EH (cell line): Measurements from ENCODE around the gene NR5A1.

Source experiments
- DNase-seq: peaks from one replicate; pipeline ENCODE4 v3.0.0-alpha.2; 2015; ENCODE audit warnings: low read depth

NR5A1 gene

GRCh38 chr9:124506931-124507879, at the start of gene NR5A1:
Gene NR5A1 (minus strand): TSS chr9:124507399. CDS start chr9:124503395, 4,004 bp downstream.
- no peak for DNase-seq

- no peak for DNase-seq
These were observed 47.8 kb upstream of the NR5A1 start for GRCh38 chr9:124555043-124555442.

- DNase-seq = peak; percentile 90
These were observed 46.5 kb upstream of the NR5A1 start for GRCh38 chr9:124553738-124554137.

DNA sequence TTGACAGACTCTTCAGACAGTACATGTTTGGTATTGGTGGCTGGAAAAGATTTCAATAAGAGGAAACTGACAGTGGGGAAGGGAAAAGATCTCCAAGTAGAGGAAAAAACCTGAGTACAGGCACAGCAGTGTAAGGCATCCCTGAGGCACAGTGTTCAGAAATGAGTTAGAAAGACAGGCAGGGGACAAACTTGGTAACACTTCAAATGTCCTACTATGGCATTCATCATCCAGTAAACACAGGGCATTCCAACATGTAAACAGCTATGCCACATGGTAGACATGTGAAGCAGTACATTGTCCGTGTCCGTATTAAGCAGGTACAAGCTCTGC, 45.0 kb upstream of the NR5A1 start:
- no peak for DNase-seq

DNA sequence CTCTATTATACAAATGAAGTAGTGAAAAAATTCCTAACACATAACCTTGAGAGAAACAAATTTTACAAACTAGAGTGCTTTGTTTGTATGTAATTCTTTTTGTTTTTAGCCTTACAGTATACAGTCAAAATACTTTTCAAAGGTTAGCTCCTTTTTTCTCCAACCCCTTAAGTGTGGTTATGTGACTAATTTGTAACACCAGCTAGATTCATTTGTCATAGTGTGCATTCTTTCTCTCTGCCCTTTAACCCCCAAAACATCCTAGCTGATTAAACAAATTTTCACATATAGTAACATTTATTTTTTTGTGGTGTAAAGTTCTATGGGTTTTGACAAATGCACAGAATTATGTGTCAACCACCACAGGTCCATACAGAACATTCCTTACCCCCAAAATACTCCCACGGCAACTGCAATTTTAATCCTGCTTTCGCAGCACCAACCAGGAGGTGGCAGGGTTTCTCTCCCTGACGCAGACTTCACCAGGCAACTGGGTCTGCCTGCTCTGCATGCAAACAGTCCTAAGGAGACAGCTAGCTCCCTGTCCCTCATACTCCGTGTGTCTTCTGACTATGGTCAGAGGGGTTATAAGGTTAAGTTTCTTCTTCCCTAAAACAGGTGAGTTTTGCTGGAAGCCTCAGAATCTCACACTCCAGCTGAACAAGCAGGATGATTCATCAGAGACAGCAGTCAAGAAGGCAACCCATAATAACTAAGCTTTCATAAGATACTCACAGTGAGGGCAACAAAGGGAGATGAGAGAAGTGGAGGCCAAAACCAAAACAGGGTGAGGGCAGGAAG, 44.5 kb upstream of the NR5A1 start:
- DNase-seq = peak; percentile 75

DNA sequence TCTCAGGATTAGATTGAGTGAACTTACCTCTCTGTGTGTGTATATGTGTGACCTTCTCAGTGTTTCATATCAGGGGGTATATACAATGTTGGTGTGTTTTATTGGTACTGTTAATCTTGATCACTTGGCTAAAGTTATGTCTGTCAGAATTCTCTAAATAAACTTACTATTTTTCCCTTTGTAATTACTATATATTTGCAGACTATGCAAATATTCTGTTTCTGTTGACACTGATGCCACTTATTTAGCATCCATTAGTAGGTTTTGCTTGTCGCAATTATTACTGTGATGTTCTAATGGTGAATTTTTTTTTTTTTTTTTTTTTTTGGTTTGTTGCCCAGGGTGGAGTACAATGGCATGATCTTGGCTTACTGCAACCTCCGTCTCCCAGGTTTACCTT, 42.9 kb upstream of the NR5A1 start:
- DNase-seq = no peak

DNA sequence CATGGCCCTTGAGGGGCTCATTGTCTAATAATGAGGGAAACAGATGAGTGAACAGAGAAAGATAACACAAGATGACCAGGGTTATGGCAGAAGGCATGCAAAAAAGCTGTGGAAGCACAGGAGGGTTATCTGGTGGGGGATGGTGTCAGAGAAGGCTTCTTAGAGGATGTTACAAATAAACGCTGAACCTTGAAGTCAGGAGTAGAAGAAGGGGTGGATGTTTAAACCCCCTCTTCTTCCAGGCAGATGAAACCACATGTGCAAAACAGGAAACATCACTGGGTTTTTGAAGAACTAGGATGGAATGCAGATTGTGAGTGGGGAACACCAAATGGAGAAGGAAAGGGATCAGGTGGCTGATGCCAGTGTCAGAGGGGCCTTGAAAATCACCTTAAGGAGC, 41.8 kb upstream of the NR5A1 start:
- DNase-seq = no peak

- DNase-seq = no peak
These were observed 37.3 kb upstream of the NR5A1 start for GRCh38 chr9:124544535-124544934.

GRCh38 chr9:124541824-124542223, 34.6 kb upstream of the NR5A1 start:
- no peak for DNase-seq

- DNase-seq = no peak
These were observed 30.7 kb upstream of the NR5A1 start for GRCh38 chr9:124537926-124538325.

GRCh38 chr9:124535846-124536245, 28.6 kb upstream of the NR5A1 start:
- no peak for DNase-seq

DNA sequence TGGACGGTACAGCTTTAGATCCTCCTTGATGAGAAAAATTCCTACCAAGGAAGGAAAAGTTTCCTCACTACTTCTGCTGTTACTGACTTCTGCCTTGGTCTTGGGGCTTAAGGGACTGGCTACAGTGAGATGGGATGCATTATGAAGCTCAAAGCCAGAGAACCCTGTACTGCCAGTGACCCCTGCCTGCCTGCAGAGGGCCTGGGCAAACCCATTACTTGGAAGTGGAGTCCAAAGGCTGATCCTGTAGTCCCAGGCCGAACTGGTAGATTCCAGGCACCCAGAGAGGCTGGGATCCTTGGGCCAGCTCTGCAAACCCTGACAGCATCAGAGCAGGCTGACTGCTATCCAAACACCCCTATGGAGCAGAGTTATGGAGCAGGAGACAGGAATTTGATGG, 25.7 kb upstream of the NR5A1 start:
- no peak for DNase-seq

DNA sequence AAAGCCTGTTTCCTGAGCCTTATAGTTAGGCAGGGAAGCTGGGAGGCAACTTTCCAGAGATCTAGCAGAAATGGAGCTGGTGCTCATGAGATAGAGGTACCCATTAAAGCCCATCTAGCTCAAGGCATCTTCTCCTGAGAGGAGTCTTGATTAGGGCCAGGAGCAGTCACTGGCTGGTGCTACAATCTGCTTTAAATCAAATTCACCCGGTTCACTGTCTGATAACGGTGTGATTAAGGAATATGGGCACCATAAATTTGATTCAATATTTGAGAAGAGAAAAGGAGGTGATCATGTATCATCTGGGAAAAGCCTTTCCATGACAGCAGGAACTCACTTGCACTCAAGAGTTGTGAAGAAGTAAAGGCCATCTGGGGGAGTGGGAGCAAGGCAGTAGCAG, 23.9 kb upstream of the NR5A1 start:
- no peak for DNase-seq

- DNase-seq = no peak
These were observed 23.0 kb upstream of the NR5A1 start for GRCh38 chr9:124530246-124530645.

DNA sequence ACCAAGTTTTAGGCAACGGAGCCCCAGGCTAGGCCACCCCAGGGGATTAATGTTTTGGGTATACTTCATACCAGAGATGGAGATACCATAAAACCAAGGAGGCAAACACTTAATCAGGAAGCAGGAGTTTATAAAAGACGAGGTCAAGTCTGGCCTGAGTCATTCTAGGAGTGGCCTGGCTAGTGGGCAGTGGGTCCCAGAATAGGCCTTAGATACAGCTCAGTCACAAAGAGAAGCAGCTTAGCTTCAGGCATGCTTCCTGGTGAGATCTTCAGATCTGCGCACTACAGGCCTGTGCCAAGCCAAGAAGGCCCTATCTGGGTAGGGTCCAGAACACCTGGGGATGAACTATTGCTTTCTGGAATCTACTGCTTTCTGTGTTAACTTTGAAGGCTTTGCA, 20.6 kb upstream of the NR5A1 start:
- peak; percentile 68 for DNase-seq

DNA sequence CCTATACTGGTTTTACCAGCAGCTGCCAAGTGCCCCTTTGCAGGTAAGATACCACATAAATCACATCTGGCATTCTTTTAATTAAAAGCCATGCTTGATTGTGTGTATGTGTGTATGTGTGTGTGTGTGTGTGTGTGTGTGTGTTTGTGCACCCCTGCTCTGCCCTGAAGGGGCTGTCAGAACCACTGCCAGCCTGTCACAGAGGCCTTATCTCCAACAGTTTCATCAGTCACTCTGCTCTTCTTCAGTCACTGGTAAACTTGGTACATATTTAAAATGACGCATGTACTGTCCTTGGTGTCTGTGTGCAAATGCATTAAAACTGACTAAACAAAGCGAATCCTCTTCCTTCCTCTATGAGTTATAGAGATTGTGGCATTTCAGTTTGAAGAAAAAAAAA, 19.0 kb upstream of the NR5A1 start:
- DNase-seq = no peak

DNA sequence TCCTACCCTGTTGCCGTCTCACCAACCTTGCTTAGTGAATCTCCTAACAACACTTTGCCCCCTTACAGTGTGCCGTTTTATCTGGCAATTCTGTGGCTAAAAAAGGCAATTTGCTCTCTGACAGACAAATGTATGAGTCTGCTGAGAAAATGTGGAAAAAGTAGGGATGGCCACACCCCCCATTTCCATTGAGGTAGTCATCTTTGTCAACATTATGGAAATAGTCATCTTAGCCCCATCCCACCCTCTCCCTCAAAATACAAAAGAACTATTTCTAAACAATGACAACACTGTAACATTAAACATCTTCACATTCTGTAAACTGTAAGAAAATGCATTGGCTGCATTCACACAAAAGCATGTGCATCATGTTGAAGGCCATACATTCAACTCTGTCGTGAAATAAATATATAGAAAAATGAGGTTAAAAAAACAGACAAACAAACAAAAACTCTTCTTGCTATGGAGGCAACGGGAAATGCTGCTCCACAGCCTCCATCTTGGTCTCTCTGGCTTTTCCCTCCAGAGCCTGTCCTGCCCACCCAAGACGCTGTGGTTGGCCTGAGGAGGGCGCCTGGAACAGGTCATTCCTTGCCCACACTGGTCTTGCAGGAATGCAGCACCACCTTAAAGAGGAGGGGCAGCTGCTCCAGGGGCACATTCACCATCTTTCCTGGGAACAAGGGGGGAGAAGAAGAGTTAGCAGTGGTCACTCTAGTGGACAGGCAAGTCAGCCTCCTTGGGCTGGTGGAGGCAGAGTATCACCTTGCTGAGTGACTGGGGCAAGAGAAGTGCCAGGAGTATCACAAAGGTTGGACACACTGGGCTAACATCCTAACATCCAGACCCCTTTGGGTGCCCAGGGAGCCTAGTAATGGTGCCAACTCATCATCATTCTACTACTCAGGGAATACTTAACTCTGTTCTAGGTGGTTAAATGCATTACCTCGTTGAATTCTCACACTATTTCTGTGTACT, 15.2 kb upstream of the NR5A1 start:
- no peak for DNase-seq

DNA sequence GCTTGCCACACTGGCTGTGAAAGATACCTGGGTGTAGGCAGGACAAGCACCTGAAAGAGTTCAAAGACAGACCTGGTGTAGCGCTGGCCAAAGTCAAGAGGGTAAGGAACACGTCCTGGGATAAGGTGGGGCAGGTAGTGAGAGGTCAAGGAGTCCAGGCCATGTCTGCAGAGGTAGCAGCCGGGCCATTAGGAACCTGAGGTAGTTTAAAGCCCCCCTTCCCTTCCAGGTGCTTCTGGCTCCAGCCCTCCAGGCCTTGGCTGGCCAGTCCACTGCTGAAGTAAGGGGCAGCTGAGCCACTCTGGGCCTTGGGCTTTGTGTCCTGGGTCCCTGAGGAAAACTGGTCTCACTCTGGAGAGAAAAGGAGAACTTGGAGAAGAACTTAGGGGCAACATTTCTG, 13.9 kb upstream of the NR5A1 start:
- DNase-seq = no peak

DNA sequence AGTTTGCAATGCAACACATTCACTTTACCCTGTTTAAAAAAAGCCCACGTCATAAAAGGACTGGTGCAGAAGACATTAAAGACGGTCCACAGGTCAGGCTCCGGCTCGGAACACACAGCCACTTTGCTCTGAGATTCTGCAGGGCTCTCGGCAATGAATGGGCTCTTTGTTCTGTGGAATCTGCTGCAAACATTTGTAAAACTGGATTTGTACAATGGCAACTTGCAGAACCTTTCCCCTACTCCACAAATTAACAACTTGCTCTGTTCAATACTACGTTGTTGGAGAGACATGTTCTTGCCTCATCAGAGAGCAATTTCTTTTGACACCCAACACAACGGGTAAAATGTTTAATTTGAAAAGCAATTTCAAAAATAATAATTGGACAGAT, 13.0 kb upstream of the NR5A1 start:
- DNase-seq = no peak

- no peak for DNase-seq
These were observed 10.9 kb upstream of the NR5A1 start for GRCh38 chr9:124518116-124518515.

GRCh38 chr9:124517600-124517999, 10.4 kb upstream of the NR5A1 start:
- DNase-seq = no peak

DNA sequence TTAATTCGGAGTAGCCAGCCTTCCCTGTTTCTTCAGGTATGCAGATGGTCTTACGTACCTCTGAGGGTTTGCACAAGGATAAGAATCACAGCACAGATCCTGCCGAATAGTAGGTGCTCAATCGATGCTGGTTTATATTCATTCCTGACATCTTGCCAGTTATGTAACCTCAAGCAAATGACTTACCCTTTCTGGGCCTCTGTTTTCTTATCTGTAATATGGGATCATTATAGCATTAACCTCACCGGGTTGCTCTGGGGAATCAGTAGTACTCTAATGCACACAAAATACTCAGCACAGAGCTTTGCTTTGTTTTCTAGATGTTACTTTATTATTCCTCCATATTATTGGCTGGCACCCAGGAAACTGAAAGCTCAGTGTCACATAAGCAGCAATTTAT, 7.7 kb upstream of the NR5A1 start:
- no peak for DNase-seq
